ENCODE measurements around the gene TCERG1L. TPM values are rescaled to one million over a fixed set of nuclear protein-coding genes. Genes with fewer than 3 reads are reported as not detected.

The TCERG1L gene
- total RNA-seq, 1 donor from 2014 or later, result 0.46 TPM

GRCh38 chr10:131044379-131045111 is 267.0 kb downstream of the TCERG1L start:
- no peak for TF ChIP-seq CTCF (IDR thresholded peaks at IDR 0.05; ENCODE audit: insufficient read depth, low read length, poor library complexity, severe bottlenecking)
- no peak for DNase-seq (ENCODE audit: low read depth)
- Histone ChIP-seq H3K36me3 (ENCODE audit: control insufficient read depth, insufficient read depth, low read length) (no peaks in the 10 kb centered on the region), H3K4me3 (ENCODE audit: low read depth, low read length) (no peak overlapping the region), H3K27me3 (ENCODE audit: control insufficient read depth, insufficient read depth, low read length) (no peaks in the 10 kb centered on the region)

- DNase-seq (ENCODE audit: low read depth), result no peak
- TF ChIP-seq CTCF (IDR thresholded peaks at IDR 0.05; ENCODE audit: insufficient read depth, low read length, poor library complexity, severe bottlenecking), result no peak
Observed at GRCh38 chr10:131043039-131043691, 268.4 kb downstream of the TCERG1L start.

More at GRCh38 chr10:131043039-131043691, 268.4 kb downstream of the TCERG1L start:
- Histone ChIP-seq H3K4me3 (ENCODE audit: low read depth, low read length) (no peak overlapping the region), H3K36me3 (ENCODE audit: control insufficient read depth, insufficient read depth, low read length) (no peaks in the 10 kb centered on the region), H3K27me3 (ENCODE audit: control insufficient read depth, insufficient read depth, low read length) (no peaks in the 10 kb centered on the region)

All from kidney epithelial cell (primary cell).